IMR-90 (cell line): ENCODE measurements around the gene SIK3. TPM values are rescaled to one million over a fixed set of nuclear protein-coding genes. Genes with fewer than 3 reads are reported as not detected.

Source experiments
- ATAC-seq: fragments of 200-7000 bp; cut with Tn5 transposase; 2 replicates; pipeline ENCODE4 v1.9.1; 2020; ENCODE audit warnings: low read depth, mild to moderate bottlenecking, moderate library complexity
- BruUV-seq: library from RNA; stranded (reverse); fragments of 400-500 nt; replicated peaks from 2 replicates; lab custom pipeline; 2021; lab: Mats Ljungman, UMichigan
- CTCF ChIA-PET: fragments of 300-600 bp; formaldehyde crosslinking; extraction: SDS; loops from one replicate; lab custom pipeline; 2021; ENCODE audit warnings: antibody characterized with exemption; lab: Yijun Ruan, JAX
- POLR2A ChIA-PET: fragments of 300-600 bp; sonication (Branson Sonifier 250); formaldehyde crosslinking; loops from one replicate; lab custom pipeline; 2022; ENCODE audit warnings: antibody characterized with exemption; ENCODE audit not compliant: unreplicated experiment; lab: Charles Lee
- DNase-seq: peaks from one replicate; pipeline ENCODE4 v3.0.0; 2013
- H2AFZ ChIP-seq: replicated peaks from 2 replicates; pipeline ENCODE3; 2013; ENCODE audit warnings: low read length, mild to moderate bottlenecking; ENCODE audit not compliant: poor library complexity
- H2AK5ac ChIP-seq: 2 replicates; pipeline ENCODE4 v1.6.1; 2013; ENCODE audit warnings: low read depth, low read length, inconsistent platforms
- H2AK9ac ChIP-seq: replicated peaks from 2 replicates; pipeline ENCODE3; 2013; ENCODE audit warnings: mild to moderate bottlenecking, low read depth, low read length, moderate library complexity; ENCODE audit not compliant: poor library complexity
- H2BK120ac ChIP-seq: 2 replicates; pipeline ENCODE4 v1.6.1; 2013; ENCODE audit warnings: low read depth, low read length, inconsistent platforms
- H2BK15ac ChIP-seq: 3 replicates; pipeline ENCODE4 v1.6.1; 2013; ENCODE audit warnings: low read depth, low read length, inconsistent platforms
- H2BK20ac ChIP-seq: 2 replicates; pipeline ENCODE4 v1.6.1; 2013; ENCODE audit warnings: low read depth, mild to moderate bottlenecking, inconsistent platforms, low read length, moderate library complexity
- H2BK5ac ChIP-seq: 2 replicates; pipeline ENCODE4 v1.6.1; 2013; ENCODE audit warnings: mild to moderate bottlenecking, low read depth, low read length, inconsistent platforms; ENCODE audit not compliant: poor library complexity, severe bottlenecking
- H3K14ac ChIP-seq: replicated peaks from 2 replicates; pipeline ENCODE4 v1.6.1; 2013; ENCODE audit warnings: low read depth, low read length, inconsistent platforms
- H3K18ac ChIP-seq: 2 replicates; pipeline ENCODE4 v1.6.1; 2013; ENCODE audit warnings: low read depth, low read length, control low read depth
- H3K23ac ChIP-seq: 2 replicates; pipeline ENCODE4 v1.6.1; 2013; ENCODE audit warnings: low read depth, low read length, inconsistent platforms
- H3K27ac ChIP-seq: 2 replicates; pipeline ENCODE4 v1.5.1; 2013; ENCODE audit warnings: mild to moderate bottlenecking, control low read depth, low read length; ENCODE audit not compliant: insufficient read depth
- H3K27me3 ChIP-seq: 2 replicates; pipeline ENCODE4 v1.6.1; 2013; ENCODE audit warnings: low read length; ENCODE audit not compliant: control insufficient read depth, insufficient read depth
- H3K36me3 ChIP-seq: 2 replicates; pipeline ENCODE4 v1.6.1; 2013; ENCODE audit warnings: low read length, mixed read lengths; ENCODE audit not compliant: control insufficient read depth, insufficient read depth
- H3K4ac ChIP-seq: 2 replicates; pipeline ENCODE4 v1.6.1; 2013; ENCODE audit warnings: low read depth, low read length, inconsistent platforms
- H3K4me1 ChIP-seq: 2 replicates; pipeline ENCODE4 v1.6.1; 2013; ENCODE audit warnings: low read length, mixed read lengths; ENCODE audit not compliant: control insufficient read depth, insufficient read depth
- H3K4me2 ChIP-seq: 2 replicates; pipeline ENCODE4 v1.6.1; 2013; ENCODE audit warnings: low read depth, mild to moderate bottlenecking, control low read depth, low read length, moderate library complexity
- H3K4me3 ChIP-seq: 2 replicates; pipeline ENCODE4 v1.5.1; 2013; ENCODE audit warnings: low read depth, mild to moderate bottlenecking, control low read depth, low read length, moderate library complexity; ENCODE audit not compliant: insufficient read depth
- H3K56ac ChIP-seq: 2 replicates; pipeline ENCODE4 v1.6.1; 2013; ENCODE audit warnings: low read length, inconsistent platforms; ENCODE audit not compliant: insufficient read depth; ENCODE audit errors: extremely low read depth
- H3K79me1 ChIP-seq, 2 experiments: 2 replicates each; pipeline ENCODE4 v1.6.1; 2013; ENCODE audit warnings: low read length in 2 of 2, inconsistent platforms in 1 of 2, low read depth in 1 of 2
- H3K9ac ChIP-seq: 2 replicates; pipeline ENCODE4 v1.6.1; 2013; ENCODE audit warnings: low read depth, low read length, control low read depth
- H3K9me1 ChIP-seq: 2 replicates; pipeline ENCODE4 v1.6.1; 2013; ENCODE audit warnings: low read length, inconsistent platforms; ENCODE audit not compliant: insufficient read depth
- H3K9me3 ChIP-seq: 2 replicates; pipeline ENCODE4 v1.6.1; 2013; ENCODE audit warnings: low read length; ENCODE audit not compliant: control insufficient read depth, insufficient read depth
- H4K20me1 ChIP-seq: 2 replicates; pipeline ENCODE4 v1.6.1; 2013; ENCODE audit warnings: low read length, inconsistent platforms; ENCODE audit not compliant: insufficient read depth
- H4K5ac ChIP-seq: 2 replicates; pipeline ENCODE4 v1.6.1; 2013; ENCODE audit warnings: mild to moderate bottlenecking, low read depth, low read length, control low read depth
- H4K8ac ChIP-seq, 2 experiments: 2 replicates each; pipeline ENCODE4 v1.6.1; 2013; ENCODE audit warnings: low read depth in 2 of 2, low read length in 2 of 2, control low read depth in 1 of 2, inconsistent platforms in 1 of 2
- H4K91ac ChIP-seq: 2 replicates; pipeline ENCODE4 v1.6.1; 2013; ENCODE audit warnings: low read depth, low read length, inconsistent platforms; ENCODE audit not compliant: insufficient read depth
- BHLHE40 ChIP-seq: fragments of 150-350 bp; IDR thresholded peaks from 2 replicates; pipeline ENCODE4 v1.6.1; 2016; ENCODE audit warnings: mild to moderate bottlenecking, low read depth, low read length
- CEBPB ChIP-seq: IDR thresholded peaks from 2 replicates; pipeline ENCODE4 v1.6.1; 2012; ENCODE audit warnings: low read depth, low read length, improper control_type of control experiment
- MAFK ChIP-seq: IDR thresholded peaks from 2 replicates; pipeline ENCODE4 v1.6.1; 2012; ENCODE audit warnings: low read depth, low read length, improper control_type of control experiment
- MAZ ChIP-seq: IDR thresholded peaks from 2 replicates; pipeline ENCODE4 v1.6.1; 2012; ENCODE audit warnings: low read depth, mild to moderate bottlenecking, low read length, improper control_type of control experiment, moderate library complexity, borderline replicate concordance
- MXI1 ChIP-seq: IDR thresholded peaks from 2 replicates; pipeline ENCODE4 v1.6.1; 2012; ENCODE audit warnings: low read depth, mild to moderate bottlenecking, low read length, moderate library complexity, borderline replicate concordance
- NFE2L2 ChIP-seq: fragments of 150-350 bp; IDR thresholded peaks from 2 replicates; pipeline ENCODE4 v1.6.1; 2016; ENCODE audit warnings: low read depth, mild to moderate bottlenecking, low read length
- POLR2A ChIP-seq: IDR thresholded peaks from 2 replicates; pipeline ENCODE4 v1.6.1; 2012; ENCODE audit warnings: mild to moderate bottlenecking, low read depth, low read length
- RAD21 ChIP-seq: IDR thresholded peaks from 2 replicates; pipeline ENCODE4 v1.6.1; 2012; ENCODE audit warnings: low read length, improper control_type of control experiment
- RCOR1 ChIP-seq: IDR thresholded peaks from 2 replicates; pipeline ENCODE4 v1.6.1; 2012; ENCODE audit warnings: mild to moderate bottlenecking, low read length, improper control_type of control experiment; ENCODE audit not compliant: insufficient replicate concordance
- RFX5 ChIP-seq: IDR thresholded peaks from 2 replicates; pipeline ENCODE4 v1.8.0; 2012; ENCODE audit warnings: low read depth, mild to moderate bottlenecking, low read length, moderate library complexity
- WGBS, 2 experiments: methylation state at CpG; one replicate each; pipeline versions ENCODE4 v1.1.5 to v1.1.7; 2013; ENCODE audit warnings: missing lambda C conversion rate in 2 of 2; ENCODE audit not compliant: insufficient read length in 1 of 2; ENCODE audit errors: extremely low coverage in 2 of 2; 5-methylcytosine and 5-hydroxymethylcytosine counted together
- dilution Hi-C: fragments of 300-500 bp; cut with HindIII; formaldehyde crosslinking; loops from one replicate; pipeline ENCODE4 v1.14.3; 2018; ENCODE audit warnings: low sequenced_read_pairs; ENCODE audit not compliant: unreplicated experiment
- in situ Hi-C: fragments of 300-500 bp; cut with MboI; formaldehyde crosslinking; loops from 3 replicates; pipeline ENCODE4 v1.14.3; 2019; ENCODE audit warnings: low sequenced_read_pairs, inconsistent platforms, mixed read lengths
- intact Hi-C: fragments of 100-400 bp; cut with micrococcal nuclease; formaldehyde crosslinking; loops from 2 replicates; pipeline ENCODE4 v1.10.0; 2022
- polyA plus RNA-seq, 3 experiments: library from polyadenylated mRNA; depleted of rRNA; stranded (reverse); fragments of >200 nt; gene quantifications; 2 replicates each; pipeline ENCODE4 v1.2.3, GENCODE V29; 2012; ENCODE audit warnings: low replicate concordance in 1 of 3
- total RNA-seq: library from RNA; depleted of rRNA; stranded (reverse); fragments of >200 nt; gene quantifications from 2 replicates; pipeline ENCODE4 v1.2.3, GENCODE V29; 2012

The SIK3 gene
- total and polyA plus RNA-seq, 2 of the 4 experiments (the other 2 are of a cell fraction) = 8.2 to 9.1 TPM

DNA sequence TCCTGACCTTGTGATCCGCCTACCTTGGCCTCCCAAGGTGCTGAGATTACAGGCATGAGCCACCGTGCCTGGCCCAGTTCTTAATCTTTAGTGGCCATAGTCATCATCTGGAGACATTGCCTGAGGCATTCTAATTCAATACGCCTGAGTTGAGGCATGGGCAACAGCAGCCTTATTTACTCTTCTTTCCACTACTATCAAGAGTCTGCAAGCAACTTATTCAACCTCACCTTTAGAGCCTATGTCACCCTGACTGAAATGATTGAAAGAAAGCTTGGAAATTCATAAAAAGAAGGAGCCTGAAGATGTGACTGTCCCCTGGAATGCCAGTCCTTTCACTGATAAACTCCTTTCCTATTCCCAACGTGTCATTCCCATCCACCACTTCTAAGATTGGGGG, 30.1 kb upstream of the SIK3 start:
- Histone ChIP-seq H2AK9ac (no peak overlapping the region), H4K20me1 (no peaks in the 10 kb centered on the region), H3K9me1 (no peaks in the 10 kb centered on the region), H3K79me1 (no peaks in the 10 kb centered on the region), H3K9ac (no peak overlapping the region), H2AFZ (no peak overlapping the region), H2BK20ac (no peak overlapping the region), H3K14ac (no peak overlapping the region), H3K36me3 (no peaks in the 10 kb centered on the region), H3K27ac (no peak overlapping the region), H2AK5ac (no peak overlapping the region), H2BK15ac (no peak overlapping the region), H4K5ac (no peak overlapping the region), H4K91ac (no peak overlapping the region), H3K4ac (no peak overlapping the region), H3K9me3 (no peaks in the 10 kb centered on the region), H2BK5ac (no peak overlapping the region), H3K4me2 (no peak overlapping the region), H2BK120ac (no peak overlapping the region), H3K23ac (no peak overlapping the region), H3K4me3 (no peak overlapping the region), H3K18ac (no peak overlapping the region), H3K56ac (no peak overlapping the region), H3K27me3 (peaks cover 24% of the 10 kb centered on the region), H3K4me1 (no peaks in the 10 kb centered on the region), H4K8ac (no peak overlapping the region)
- DNase-seq (no peak), ATAC-seq (no peak)
- dilution Hi-C loops = no loop called here
- ChIA-PET POLR2A (no interaction called here), CTCF (no interaction called here)
- TF ChIP-seq MAZ = no peak
- no peak for TF ChIP-seq RFX5
- no peak for TF ChIP-seq NFE2L2
- TF ChIP-seq MAFK = no peak
- no peak for TF ChIP-seq RAD21
- no peak for TF ChIP-seq CEBPB
- TF ChIP-seq BHLHE40 = no peak
- no peak for TF ChIP-seq MXI1
- no peak for TF ChIP-seq RCOR1
- no peak for TF ChIP-seq POLR2A
- BruUV-seq = no TSS peak
- in situ Hi-C loops = no loop called here
- intact Hi-C loops = no loop called here
- 65% methylated on average over 2 of the region's 4 CpGs; no CpG with 5 or more reads in 1 of the 2 experiments for WGBS, 2 experiments
